Omental fat pad (tissue), 4 donors: ENCODE data around the gene DLEC1. TPM values are rescaled to one million over a fixed set of nuclear protein-coding genes. Genes with fewer than 3 reads are reported as not detected.

Experiments used
- ATAC-seq: fragments of 150-250 bp; one replicate; pipeline ENCODE4 v1.9.1; 2016; ENCODE audit warnings: mild to moderate bottlenecking, moderate library complexity; ENCODE audit not compliant: low FRiP score
- DNase-seq: peaks from one replicate; pipeline ENCODE4 v3.0.0-alpha.2; 2019; ENCODE audit warnings: low spot score
- CTCF ChIP-seq, 3 donors: fragments of 450-650 bp; IDR thresholded peaks; one replicate each; pipeline ENCODE4 v1.5.1; 2016 to 2017; ENCODE audit warnings: antibody characterized with exemption in 3 of 3, mild to moderate bottlenecking in 3 of 3, moderate library complexity in 2 of 3
- total RNA-seq, 4 donors: library from RNA; depleted of rRNA; stranded (reverse); fragments of >200 nt; gene quantifications; one replicate each; pipeline ENCODE4 v1.1.0, GENCODE V29; 2016

DLEC1 gene
- total RNA-seq, 4 donors from 2014 or later, result 0.47 to 5.5 (median 1.4) TPM

- TF ChIP-seq CTCF (IDR thresholded peaks at IDR 0.05), result no peak
- no peak for ATAC-seq
- no peak for DNase-seq
Observed at GRCh38 chr3:37997342-37997741, 41.7 kb upstream of the DLEC1 start.

- DNase-seq (no peak), ATAC-seq (no peak)
- TF ChIP-seq CTCF (IDR thresholded peaks at IDR 0.05), result no peak
Observed at GRCh38 chr3:37997791-37998370, 41.1 kb upstream of the DLEC1 start.

- DNase-seq, result no peak
- ATAC-seq, result no peak
- no peak for TF ChIP-seq CTCF (IDR thresholded peaks at IDR 0.05)
Observed at GRCh38 chr3:37999836-38000235, 39.2 kb upstream of the DLEC1 start.

GRCh38 chr3:38000242-38000916, 38.6 kb upstream of the DLEC1 start:
- DNase-seq, result no peak
- TF ChIP-seq CTCF (IDR thresholded peaks at IDR 0.05), result no peak
- no peak for ATAC-seq

GRCh38 chr3:38000965-38001455, 38.0 kb upstream of the DLEC1 start:
- no peak for TF ChIP-seq CTCF (IDR thresholded peaks at IDR 0.05)
- ATAC-seq, result no peak
- no peak for DNase-seq

- ATAC-seq (no peak), DNase-seq (no peak)
- TF ChIP-seq CTCF (IDR thresholded peaks at IDR 0.05), result no peak
Observed at GRCh38 chr3:38001456-38002081, 37.4 kb upstream of the DLEC1 start.
